ENCODE measurements around the gene FOXL3. TPM values are rescaled to one million over a fixed set of nuclear protein-coding genes. Genes with fewer than 3 reads are reported as not detected.

Gene FOXL3
- polyA plus RNA-seq, 1 experiment = not detected

DNA sequence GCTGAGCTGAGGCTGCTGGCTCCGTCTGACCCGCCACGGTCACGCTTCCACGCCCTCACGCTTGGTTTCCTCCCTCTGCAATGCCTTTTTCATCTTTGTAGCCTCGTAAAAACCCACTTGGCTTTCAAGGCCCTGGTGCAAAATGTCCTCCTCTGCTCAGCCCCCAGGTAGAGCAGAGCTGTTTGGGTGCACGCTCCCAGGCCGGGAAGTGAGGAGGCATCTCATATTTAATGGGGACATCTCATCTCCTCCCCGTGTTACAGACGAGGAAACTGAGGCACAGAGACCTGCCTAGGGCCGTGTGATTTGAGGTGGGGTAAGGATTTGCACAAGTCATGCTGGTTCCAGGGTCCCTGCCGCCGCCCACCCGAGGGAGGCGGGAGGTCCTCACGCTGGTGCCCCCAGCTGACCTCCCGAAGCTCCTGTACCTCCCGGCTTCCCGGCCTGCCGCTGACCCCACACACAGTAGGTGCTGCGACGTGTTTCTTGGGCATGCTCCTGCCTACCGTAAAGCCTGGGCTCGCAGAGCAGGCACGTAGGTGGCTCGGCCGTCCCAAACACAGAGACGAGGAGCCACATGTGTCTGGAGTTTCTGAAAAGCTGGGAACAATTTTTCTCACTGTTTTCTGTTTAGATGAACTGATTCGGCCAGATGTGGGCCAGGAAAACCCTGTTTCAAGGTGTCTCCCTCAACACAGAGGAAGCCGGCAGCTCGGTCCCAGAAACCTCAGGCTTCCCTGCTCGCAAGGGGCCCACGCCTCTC, 11.5 kb downstream of the FOXL3 start:
- no peak for DNase-seq (ENCODE audit: low read depth)
- CTCF ChIA-PET = no interaction called here
- POLR2A ChIA-PET = no interaction called here
- H3K36me3 ChIP-seq (ENCODE audit: control insufficient read depth, insufficient read depth, low read length) = no peaks in the 10 kb centered on the region
- no peak overlapping the region for H3K4me3 ChIP-seq (ENCODE audit: low read depth, low read length)
- TF ChIP-seq, protein P1, sequence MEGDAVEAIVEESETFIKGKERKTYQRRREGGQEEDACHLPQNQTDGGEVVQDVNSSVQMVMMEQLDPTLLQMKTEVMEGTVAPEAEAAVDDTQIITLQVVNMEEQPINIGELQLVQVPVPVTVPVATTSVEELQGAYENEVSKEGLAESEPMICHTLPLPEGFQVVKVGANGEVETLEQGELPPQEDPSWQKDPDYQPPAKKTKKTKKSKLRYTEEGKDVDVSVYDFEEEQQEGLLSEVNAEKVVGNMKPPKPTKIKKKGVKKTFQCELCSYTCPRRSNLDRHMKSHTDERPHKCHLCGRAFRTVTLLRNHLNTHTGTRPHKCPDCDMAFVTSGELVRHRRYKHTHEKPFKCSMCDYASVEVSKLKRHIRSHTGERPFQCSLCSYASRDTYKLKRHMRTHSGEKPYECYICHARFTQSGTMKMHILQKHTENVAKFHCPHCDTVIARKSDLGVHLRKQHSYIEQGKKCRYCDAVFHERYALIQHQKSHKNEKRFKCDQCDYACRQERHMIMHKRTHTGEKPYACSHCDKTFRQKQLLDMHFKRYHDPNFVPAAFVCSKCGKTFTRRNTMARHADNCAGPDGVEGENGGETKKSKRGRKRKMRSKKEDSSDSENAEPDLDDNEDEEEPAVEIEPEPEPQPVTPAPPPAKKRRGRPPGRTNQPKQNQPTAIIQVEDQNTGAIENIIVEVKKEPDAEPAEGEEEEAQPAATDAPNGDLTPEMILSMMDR (IDR thresholded peaks at IDR 0.05; ENCODE audit: insufficient read depth, low read depth, low read length) = no peak
- peaks cover 4% of the 10 kb centered on the region; the same call in 1 of the 2 replicates for H3K27me3 ChIP-seq (ENCODE audit: control insufficient read depth, insufficient read depth, low read length)

DNA sequence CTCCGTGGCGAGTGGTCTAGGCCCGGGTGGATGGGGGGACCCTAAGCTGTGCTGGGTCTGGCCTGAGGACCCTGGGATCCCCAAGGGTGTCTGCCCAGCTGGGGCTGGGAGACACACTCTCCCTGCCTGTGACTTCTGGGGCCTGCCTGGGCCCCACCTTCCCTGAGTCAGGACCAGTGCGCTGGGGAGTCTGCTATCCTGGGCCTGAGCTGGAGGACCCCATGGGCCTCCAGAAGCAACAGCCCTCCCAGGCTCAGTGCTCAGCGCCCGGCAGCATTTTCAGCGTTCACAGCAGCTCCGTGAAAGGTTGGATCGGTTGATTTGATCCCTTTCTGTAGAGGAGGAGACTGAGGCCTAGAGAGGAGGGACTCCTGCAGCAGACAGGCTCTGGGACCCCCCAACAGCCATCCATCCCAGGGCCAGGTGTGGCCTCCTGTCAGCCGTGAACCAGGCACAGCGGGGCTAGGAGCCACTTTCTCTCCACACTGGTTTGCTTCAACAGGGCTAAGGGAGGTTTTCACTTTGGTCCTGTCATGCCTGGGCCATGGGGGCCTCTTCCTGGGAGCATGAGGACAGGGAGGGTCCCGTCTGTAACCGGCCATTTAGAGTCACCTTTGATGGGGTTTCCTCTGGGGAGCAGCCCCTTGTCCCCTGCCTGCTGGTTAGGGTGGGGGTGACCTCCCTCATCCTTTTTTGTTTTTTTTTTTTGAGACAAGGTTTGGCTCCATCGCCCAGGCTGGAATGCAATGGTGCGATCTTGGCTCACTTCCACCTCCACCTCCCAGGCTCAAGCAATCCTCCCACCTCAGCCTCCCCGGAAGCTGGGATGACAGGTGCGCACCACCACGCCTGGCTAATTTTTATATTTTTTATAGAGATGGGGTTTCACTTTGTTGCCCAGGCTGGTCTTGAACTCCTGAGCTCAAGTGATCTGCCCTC, 12.4 kb downstream of the FOXL3 start:
- ChIA-PET CTCF (interaction anchor here (0.6 kb wide), 1 partner anchor 498 kb away, joined by 3 read pairs; no protein-coding TSS in a partner anchor), POLR2A (no interaction called here)
- Histone ChIP-seq H3K4me3 (ENCODE audit: low read depth, low read length) (no peak overlapping the region), H3K27me3 (ENCODE audit: control insufficient read depth, insufficient read depth, low read length) (peaks cover 4% of the 10 kb centered on the region; the same call in 1 of the 2 replicates), H3K36me3 (ENCODE audit: control insufficient read depth, insufficient read depth, low read length) (no peaks in the 10 kb centered on the region)
- DNase-seq (ENCODE audit: low read depth) = no peak
- TF ChIP-seq, protein P1 (IDR thresholded peaks at IDR 0.05; ENCODE audit: insufficient read depth, low read depth, low read length) = no peak

DNA sequence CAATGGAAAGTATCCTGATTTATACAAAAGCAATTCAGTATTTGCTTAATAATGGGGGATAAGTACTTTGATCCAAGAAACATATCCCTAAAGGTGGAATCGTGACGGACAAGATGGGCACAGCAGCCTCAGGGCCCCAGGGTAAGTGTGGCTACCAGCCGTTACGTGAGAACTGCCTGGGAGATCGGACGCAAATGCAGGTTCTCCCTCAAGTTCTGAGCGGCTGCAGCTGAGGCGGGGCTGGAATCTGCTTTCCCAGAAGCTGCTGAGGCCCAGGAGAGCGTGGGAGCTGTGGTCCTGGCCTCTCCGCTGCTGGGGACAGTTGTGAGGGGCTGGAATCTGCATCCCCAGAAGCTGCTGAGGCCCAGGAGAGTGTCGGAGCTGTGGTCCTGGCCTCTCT, 13.5 kb downstream of the FOXL3 start:
- CTCF ChIA-PET = no interaction called here
- peaks cover 4% of the 10 kb centered on the region; the same call in 1 of the 2 replicates for H3K27me3 ChIP-seq (ENCODE audit: control insufficient read depth, insufficient read depth, low read length)
- no peak overlapping the region for H3K4me3 ChIP-seq (ENCODE audit: low read depth, low read length)
- DNase-seq (ENCODE audit: low read depth) = no peak
- TF ChIP-seq, protein P1 (IDR thresholded peaks at IDR 0.05; ENCODE audit: insufficient read depth, low read depth, low read length) = no peak
- POLR2A ChIA-PET = no interaction called here
- no peaks in the 10 kb centered on the region for H3K36me3 ChIP-seq (ENCODE audit: control insufficient read depth, insufficient read depth, low read length)

DNA sequence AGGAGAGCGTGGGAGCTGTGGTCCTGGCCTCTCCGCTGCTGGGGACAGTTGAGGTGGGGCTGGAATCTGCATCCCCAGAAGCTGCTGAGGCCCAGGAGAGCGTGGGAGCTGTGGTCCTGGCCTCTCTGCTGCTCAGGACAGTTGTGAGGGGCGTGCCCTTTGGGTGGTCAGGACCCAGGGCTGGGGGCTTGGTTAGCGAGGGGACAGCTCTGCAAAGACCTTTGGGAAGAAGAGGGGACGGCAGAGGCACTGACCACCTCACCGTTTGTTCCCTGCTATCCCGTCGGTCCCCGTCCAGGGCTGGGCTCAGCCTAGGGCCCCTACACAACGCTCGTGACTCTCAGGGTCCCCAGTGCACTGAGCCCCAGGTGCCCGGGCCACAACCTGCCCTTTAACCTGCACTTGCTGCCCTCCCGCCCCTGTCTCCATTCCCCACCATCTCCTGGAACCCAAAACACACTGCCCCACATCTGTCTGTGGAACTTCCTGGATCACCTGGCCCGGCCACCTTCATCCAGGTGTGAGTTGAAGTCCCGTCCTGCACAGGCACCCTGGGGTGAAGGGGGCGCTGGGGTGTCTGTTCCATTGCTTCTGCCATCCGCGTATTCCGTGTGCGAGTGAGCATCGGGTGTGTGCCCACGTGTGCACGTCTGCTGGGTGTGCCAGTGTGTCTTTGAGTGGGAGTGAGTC, 14.1 kb downstream of the FOXL3 start:
- no peaks in the 10 kb centered on the region for H3K36me3 ChIP-seq (ENCODE audit: control insufficient read depth, insufficient read depth, low read length)
- POLR2A ChIA-PET = no interaction called here
- no peak overlapping the region for H3K4me3 ChIP-seq (ENCODE audit: low read depth, low read length)
- DNase-seq (ENCODE audit: low read depth) = no peak
- peaks cover 4% of the 10 kb centered on the region; the same call in 1 of the 2 replicates for H3K27me3 ChIP-seq (ENCODE audit: control insufficient read depth, insufficient read depth, low read length)
- TF ChIP-seq, protein P1 (IDR thresholded peaks at IDR 0.05; ENCODE audit: insufficient read depth, low read depth, low read length) = no peak
- CTCF ChIA-PET = no interaction called here
